Measurements from ENCODE around the gene ATP1A2.

DNA sequence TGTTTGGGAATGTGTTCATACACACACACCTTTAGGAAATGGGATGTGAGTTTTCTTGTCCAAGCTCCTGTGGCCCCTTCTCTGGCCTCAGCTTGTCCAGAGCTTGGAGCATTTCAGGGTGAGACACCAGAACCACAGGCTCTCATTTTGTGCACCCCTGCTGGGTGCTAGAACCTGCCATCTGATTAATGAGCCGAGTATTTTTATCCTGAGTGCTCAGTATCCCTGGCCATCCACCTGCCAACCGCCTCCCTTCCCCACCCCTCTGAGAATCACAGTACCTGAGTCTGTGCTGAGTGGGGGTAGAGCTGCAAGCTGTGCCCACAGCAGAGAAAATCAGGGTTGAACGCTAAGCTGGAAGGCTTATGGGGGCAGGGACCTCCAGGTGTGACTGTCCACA lies 76.2 kb downstream of the ATP1A2 start:
- TF ChIP-seq, protein P1, sequence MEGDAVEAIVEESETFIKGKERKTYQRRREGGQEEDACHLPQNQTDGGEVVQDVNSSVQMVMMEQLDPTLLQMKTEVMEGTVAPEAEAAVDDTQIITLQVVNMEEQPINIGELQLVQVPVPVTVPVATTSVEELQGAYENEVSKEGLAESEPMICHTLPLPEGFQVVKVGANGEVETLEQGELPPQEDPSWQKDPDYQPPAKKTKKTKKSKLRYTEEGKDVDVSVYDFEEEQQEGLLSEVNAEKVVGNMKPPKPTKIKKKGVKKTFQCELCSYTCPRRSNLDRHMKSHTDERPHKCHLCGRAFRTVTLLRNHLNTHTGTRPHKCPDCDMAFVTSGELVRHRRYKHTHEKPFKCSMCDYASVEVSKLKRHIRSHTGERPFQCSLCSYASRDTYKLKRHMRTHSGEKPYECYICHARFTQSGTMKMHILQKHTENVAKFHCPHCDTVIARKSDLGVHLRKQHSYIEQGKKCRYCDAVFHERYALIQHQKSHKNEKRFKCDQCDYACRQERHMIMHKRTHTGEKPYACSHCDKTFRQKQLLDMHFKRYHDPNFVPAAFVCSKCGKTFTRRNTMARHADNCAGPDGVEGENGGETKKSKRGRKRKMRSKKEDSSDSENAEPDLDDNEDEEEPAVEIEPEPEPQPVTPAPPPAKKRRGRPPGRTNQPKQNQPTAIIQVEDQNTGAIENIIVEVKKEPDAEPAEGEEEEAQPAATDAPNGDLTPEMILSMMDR (conservative IDR thresholded peaks at IDR 0.05; ENCODE audit: low read depth in 2 of 2), result no peak
- TF ChIP-seq POLR2AphosphoS5 (IDR thresholded peaks at IDR 0.05; ENCODE audit: low read depth) (no peak), EZH2 (IDR thresholded peaks at IDR 0.05; ENCODE audit: low read depth, unreplicated experiment) (no peak), EZH2phosphoT487 (IDR thresholded peaks at IDR 0.05; ENCODE audit: unreplicated experiment) (no peak), CREB1 (CRISPR knock-in tag; IDR thresholded peaks at IDR 0.05; ENCODE audit: low read depth) (no peak), JUNB (IDR thresholded peaks at IDR 0.05; ENCODE audit: unreplicated experiment) (no peak)
- TF ChIP-seq, protein P2, sequence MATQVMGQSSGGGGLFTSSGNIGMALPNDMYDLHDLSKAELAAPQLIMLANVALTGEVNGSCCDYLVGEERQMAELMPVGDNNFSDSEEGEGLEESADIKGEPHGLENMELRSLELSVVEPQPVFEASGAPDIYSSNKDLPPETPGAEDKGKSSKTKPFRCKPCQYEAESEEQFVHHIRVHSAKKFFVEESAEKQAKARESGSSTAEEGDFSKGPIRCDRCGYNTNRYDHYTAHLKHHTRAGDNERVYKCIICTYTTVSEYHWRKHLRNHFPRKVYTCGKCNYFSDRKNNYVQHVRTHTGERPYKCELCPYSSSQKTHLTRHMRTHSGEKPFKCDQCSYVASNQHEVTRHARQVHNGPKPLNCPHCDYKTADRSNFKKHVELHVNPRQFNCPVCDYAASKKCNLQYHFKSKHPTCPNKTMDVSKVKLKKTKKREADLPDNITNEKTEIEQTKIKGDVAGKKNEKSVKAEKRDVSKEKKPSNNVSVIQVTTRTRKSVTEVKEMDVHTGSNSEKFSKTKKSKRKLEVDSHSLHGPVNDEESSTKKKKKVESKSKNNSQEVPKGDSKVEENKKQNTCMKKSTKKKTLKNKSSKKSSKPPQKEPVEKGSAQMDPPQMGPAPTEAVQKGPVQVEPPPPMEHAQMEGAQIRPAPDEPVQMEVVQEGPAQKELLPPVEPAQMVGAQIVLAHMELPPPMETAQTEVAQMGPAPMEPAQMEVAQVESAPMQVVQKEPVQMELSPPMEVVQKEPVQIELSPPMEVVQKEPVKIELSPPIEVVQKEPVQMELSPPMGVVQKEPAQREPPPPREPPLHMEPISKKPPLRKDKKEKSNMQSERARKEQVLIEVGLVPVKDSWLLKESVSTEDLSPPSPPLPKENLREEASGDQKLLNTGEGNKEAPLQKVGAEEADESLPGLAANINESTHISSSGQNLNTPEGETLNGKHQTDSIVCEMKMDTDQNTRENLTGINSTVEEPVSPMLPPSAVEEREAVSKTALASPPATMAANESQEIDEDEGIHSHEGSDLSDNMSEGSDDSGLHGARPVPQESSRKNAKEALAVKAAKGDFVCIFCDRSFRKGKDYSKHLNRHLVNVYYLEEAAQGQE (IDR thresholded peaks at IDR 0.05; ENCODE audit: unreplicated experiment), result no peak
